HepG2 (cell line): ENCODE measurements around the gene LRBA. TPM values are rescaled to one million over a fixed set of nuclear protein-coding genes. Genes with fewer than 3 reads are reported as not detected.

ENCODE experiments used
- ATAC-seq: fragments of 200-7000 bp; cut with Tn5 transposase; 3 replicates; pipeline ENCODE4 v1.9.1; 2020; ENCODE audit warnings: mild to moderate bottlenecking, moderate library complexity
- BruUV-seq: library from RNA; stranded (reverse); fragments of 400-500 nt; replicated peaks from 2 replicates; lab custom pipeline; 2021; lab: Mats Ljungman, UMichigan
- CTCF ChIA-PET: fragments of 300-600 bp; formaldehyde crosslinking; extraction: SDS; loops from one replicate; lab custom pipeline; 2021; ENCODE audit warnings: low total read pairs, inconsistent platforms, low intra/inter-chr PET ratio; lab: Yijun Ruan, JAX
- POLR2A ChIA-PET: fragments of 350-600 bp; sonication (Branson Sonifier 250); formaldehyde crosslinking; loops from one replicate; lab custom pipeline; 2020; ENCODE audit warnings: antibody characterized with exemption, inconsistent platforms; lab: Yijun Ruan, JAX
- DNase-seq: peaks from one replicate; pipeline ENCODE4 v3.0.0-alpha.2; 2015; ENCODE audit warnings: low spot score
- FAIRE-seq: peaks from 3 replicates; lab custom pipeline; 2011; peaks lifted over from hg19 to GRCh38; lab: Jason Lieb, UNC
- H2AFZ ChIP-seq: one replicate; pipeline ENCODE4 v1.6.1; 2011; ENCODE audit warnings: low read length, inconsistent platforms
- H3K27ac ChIP-seq: fragments of 300-600 bp; 3 replicates; pipeline ENCODE4 v1.8.0; 2011; ENCODE audit warnings: mixed run types, mild to moderate bottlenecking, mixed read lengths, low read length, inconsistent platforms; ENCODE audit not compliant: insufficient read depth; ENCODE audit errors: extremely low read length
- H3K27me3 ChIP-seq, 2 experiments: fragments of 200-600 bp in 1 of 2; 2 replicates in 1 of 2; 3 replicates in 1 of 2; pipeline versions ENCODE4 v1.6.0 to v1.8.0; 2011; ENCODE audit warnings: low read length in 2 of 2, mild to moderate bottlenecking in 2 of 2, moderate library complexity in 2 of 2, inconsistent platforms in 1 of 2; ENCODE audit not compliant: insufficient read depth in 2 of 2, control insufficient read depth in 1 of 2
- H3K36me3 ChIP-seq, 2 experiments: fragments of 200-600 bp in 1 of 2; replicated peaks in 1 of 2; 2 replicates in 1 of 2; 3 replicates in 1 of 2; pipeline versions ENCODE4 v1.5.1 to v1.8.0; 2011; ENCODE audit warnings: low read length in 2 of 2, inconsistent platforms in 1 of 2; ENCODE audit not compliant: insufficient read depth in 2 of 2, control insufficient read depth in 1 of 2
- H3K4me1 ChIP-seq: 2 replicates; pipeline ENCODE4 v1.5.1; 2012; ENCODE audit warnings: low read length, inconsistent platforms; ENCODE audit not compliant: insufficient read depth
- H3K4me2 ChIP-seq: 2 replicates; pipeline ENCODE4 v1.6.0; 2011; ENCODE audit warnings: low read depth, low read length, inconsistent platforms
- H3K4me3 ChIP-seq, 3 experiments: fragments of 200-600 bp in 1 of 3; sonication (generic), shearing (Covaris generic) in 1 of 3; replicated peaks in 1 of 3; 2 replicates each; pipeline ENCODE4 v1.5.1; 2011 to 2016; ENCODE audit warnings: low read length in 3 of 3, inconsistent platforms in 2 of 3, low read depth in 2 of 3, mild to moderate bottlenecking in 2 of 3, control low read depth in 1 of 3, mixed read lengths in 1 of 3; ENCODE audit not compliant: insufficient read depth in 1 of 3
- H3K79me2 ChIP-seq: one replicate; pipeline ENCODE4 v1.6.1; 2011; ENCODE audit warnings: low read length, inconsistent platforms; ENCODE audit not compliant: insufficient read depth
- H3K9ac ChIP-seq: 2 replicates; pipeline ENCODE4 v1.6.0; 2011; ENCODE audit warnings: mild to moderate bottlenecking, low read depth, low read length, inconsistent platforms; ENCODE audit not compliant: insufficient read depth
- H3K9me3 ChIP-seq: 2 replicates; pipeline ENCODE4 v1.5.1; 2012; ENCODE audit warnings: mild to moderate bottlenecking, low read length
- H4K20me1 ChIP-seq: 2 replicates; pipeline ENCODE4 v1.6.0; 2011; ENCODE audit warnings: inconsistent platforms, mild to moderate bottlenecking, low read length, moderate library complexity; ENCODE audit not compliant: insufficient read depth
- ATM ChIP-seq: fragments of 450-650 bp; IDR thresholded peaks from 2 replicates; pipeline ENCODE4 v1.7.1; 2017; ENCODE audit warnings: mild to moderate bottlenecking, borderline replicate concordance
- CBX2 ChIP-seq, 2 experiments: fragments of 200-600 bp in 1 of 2; sonication (generic); formaldehyde crosslinking in 1 of 2; IDR thresholded peaks; 2 replicates each; pipeline versions ENCODE4 v1.7.0 to v1.8.1; 2018 to 2022; ENCODE audit warnings: low read depth in 2 of 2, low read length in 1 of 2, mild to moderate bottlenecking in 1 of 2, missing genetic modification reagents in 1 of 2
- IKZF1 ChIP-seq: fragments of 450-650 bp; IDR thresholded peaks from 2 replicates; pipeline ENCODE4 v1.7.1; 2016
- MAFF ChIP-seq: IDR thresholded peaks from 2 replicates; pipeline ENCODE4 v1.6.1; 2011; ENCODE audit warnings: low read depth, low read length, improper control_type of control experiment
- MAFK ChIP-seq, 2 experiments: IDR thresholded peaks in 1 of 2; conservative IDR thresholded peaks in 1 of 2; 2 replicates each; pipeline ENCODE4 v1.6.1; 2011; ENCODE audit warnings: improper control_type of control experiment in 2 of 2, low read length in 2 of 2
- NR2F2 ChIP-seq: IDR thresholded peaks from 2 replicates; pipeline ENCODE4 v1.6.1; 2012; ENCODE audit warnings: low read depth, inconsistent platforms, borderline replicate concordance
- SOX6 ChIP-seq, 2 experiments: fragments of 450-650 bp in 1 of 2; sonication (generic) in 1 of 2; formaldehyde crosslinking in 1 of 2; IDR thresholded peaks; 2 replicates each; pipeline versions ENCODE4 v1.4.0 to v1.6.1; 2017 to 2020; ENCODE audit warnings: antibody characterized with exemption in 1 of 2, mild to moderate bottlenecking in 1 of 2, missing genetic modification reagents in 1 of 2
- ZHX2 ChIP-seq, 2 experiments: sonication (generic) in 1 of 2; formaldehyde crosslinking in 1 of 2; IDR thresholded peaks; 2 replicates each; pipeline versions ENCODE4 v1.6.1 to v1.9.0; 2014 to 2022; ENCODE audit warnings: antibody characterized with exemption in 1 of 2, borderline replicate concordance in 1 of 2, inconsistent platforms in 1 of 2, low read depth in 1 of 2, missing genetic modification reagents in 1 of 2
- ZNF281 ChIP-seq: sonication (generic); formaldehyde crosslinking; IDR thresholded peaks from 2 replicates; pipeline ENCODE4 v1.4.0; 2020; ENCODE audit warnings: missing genetic modification reagents, borderline replicate concordance
- ZNF543 ChIP-seq: sonication (generic); formaldehyde crosslinking; IDR thresholded peaks from 2 replicates; pipeline ENCODE4 v1.4.0; 2020; ENCODE audit warnings: mild to moderate bottlenecking, missing genetic modification reagents
- ZNF747 ChIP-seq: sonication (generic); formaldehyde crosslinking; IDR thresholded peaks from 2 replicates; pipeline ENCODE4 v1.8.1; 2023; ENCODE audit warnings: missing genetic modification reagents, mild to moderate bottlenecking, borderline replicate concordance
- ZSCAN25 ChIP-seq: sonication (generic); formaldehyde crosslinking; IDR thresholded peaks from 2 replicates; pipeline ENCODE4 v1.8.0; 2022; ENCODE audit warnings: mild to moderate bottlenecking, missing genetic modification reagents
- WGBS: methylation state at CpG from one replicate; pipeline ENCODE4 v1.1.6; 2017; ENCODE audit warnings: low lambda C conversion rate; 5-methylcytosine and 5-hydroxymethylcytosine counted together
- in situ Hi-C: cut with HindIII; loops from 2 replicates; pipeline ENCODE4 v1.10.0; 2017; ENCODE audit warnings: low pct_unique_long_range_greater_than_20kb; ENCODE audit not compliant: extremely low pct_ligation_motif_present
- intact Hi-C: fragments of 100-400 bp; cut with micrococcal nuclease; formaldehyde crosslinking; loops from one replicate; pipeline ENCODE4 v1.10.0; 2022; ENCODE audit not compliant: unreplicated experiment
- polyA plus RNA-seq, 8 experiments: library from polyadenylated mRNA; depleted of rRNA in 3 of 8; stranded (reverse) in 7 of 8; unstranded in 1 of 8; fragments of >200 nt; fragmentation: Illumina TruSeq in 4 of 8; extraction: Trizol in 4 of 8; gene quantifications; 2 replicates each; pipeline versions ENCODE4 v1.2.1 to v1.2.3, GENCODE V29; 2011 to 2016; ENCODE audit warnings: low read depth in 4 of 8, missing spikeins in 1 of 8, mixed read lengths in 1 of 8; ENCODE audit not compliant: insufficient read depth in 1 of 8
- total RNA-seq, 5 experiments: library from RNA; depleted of rRNA; stranded (reverse); fragments of >200 nt; fragmentation: Illumina TruSeq; extraction: Trizol; gene quantifications; 2 replicates each; pipeline ENCODE4 v1.2.3, GENCODE V29; 2016; ENCODE audit warnings: low read depth in 1 of 5

The LRBA gene
- total and polyA plus RNA-seq, 2 of the 13 experiments (the other 11 are each of a cell fraction or from before 2014, with no cell fraction given): 21.0 to 37.2 TPM

GRCh38 chr4:150569384-150569987 lies 445.6 kb downstream of the LRBA start:
- no peak for FAIRE-seq
- WGBS: 96% methylated on average over 5 of the region's 5 CpGs
- H3K79me2 ChIP-seq: no peaks in the 10 kb centered on the region

More at GRCh38 chr4:150569384-150569987, 445.6 kb downstream of the LRBA start:
- POLR2A ChIA-PET: no interaction called here
- Histone ChIP-seq H3K9me3 (no peaks in the 10 kb centered on the region), H4K20me1 (no peaks in the 10 kb centered on the region), H3K9ac (no peak overlapping the region), H3K36me3 (no peaks in the 10 kb centered on the region), H2AFZ (no peak overlapping the region), H3K4me2 (no peak overlapping the region), H3K4me3 (no peak overlapping the region), H3K4me1 (no peaks in the 10 kb centered on the region), H3K27ac (no peak overlapping the region), H3K27me3 (no peaks in the 10 kb centered on the region)
- ATAC-seq (no peak), DNase-seq (no peak)
- no peak for TF ChIP-seq ATM
- TF ChIP-seq ZNF281 (CRISPR knock-in tag): no peak
- no peak for TF ChIP-seq ZNF543 (CRISPR knock-in tag)
- no peak for TF ChIP-seq ZHX2 (IDR thresholded peaks at IDR 0.05; ENCODE audit: low read depth)
- no peak for TF ChIP-seq ZHX2 (CRISPR knock-in tag; IDR thresholded peaks at IDR 0.05; ENCODE audit: borderline replicate concordance)
- no peak for TF ChIP-seq ZSCAN25 (CRISPR knock-in tag)
- TF ChIP-seq MAFF: peak; percentile 25; the same call in 1 of the 2 replicates
- no peak for TF ChIP-seq ZNF747 (CRISPR knock-in tag)
- TF ChIP-seq MAFK (conservative IDR thresholded peaks at IDR 0.05 in 1 of 2, IDR thresholded peaks at IDR 0.05 in 1 of 2; ENCODE audit: low read length in 2 of 2): peak; percentile 49 to 72; a peak in 3 of 4 replicates
- no peak for TF ChIP-seq CBX2 (IDR thresholded peaks at IDR 0.05; ENCODE audit: low read depth, low read length)
- TF ChIP-seq CBX2 (CRISPR knock-in tag; IDR thresholded peaks at IDR 0.05; ENCODE audit: low read depth): no peak
- no peak for TF ChIP-seq SOX6 (IDR thresholded peaks at IDR 0.05)
- no peak for TF ChIP-seq SOX6 (CRISPR knock-in tag; IDR thresholded peaks at IDR 0.05)
- no peak for TF ChIP-seq IKZF1
- no peak for TF ChIP-seq NR2F2
- no TSS peak for BruUV-seq
- intact Hi-C loops (no loop called here), in situ Hi-C loops (no loop called here)
- CTCF ChIA-PET: no interaction called here
